Endothelial cell of umbilical vein (primary cell): ENCODE data around the gene ZNF652. TPM values are rescaled to one million over a fixed set of nuclear protein-coding genes. Genes with fewer than 3 reads are reported as not detected.

Experiments used
- BruUV-seq: library from RNA; stranded (reverse); fragments of 400-500 nt; replicated peaks from 2 replicates; lab custom pipeline; 2021; lab: Mats Ljungman, UMichigan
- CTCF ChIA-PET: fragments of 300-600, 350-600 bp; sonication (Branson Sonifier 250); formaldehyde crosslinking; loops from one replicate; lab custom pipeline; 2021; ENCODE audit warnings: antibody characterized with exemption, inconsistent platforms; lab: Charles Lee
- POLR2A ChIA-PET: fragments of 300-600, 350-600 bp; sonication (Branson Sonifier 250); formaldehyde crosslinking; loops from one replicate; lab custom pipeline; 2021; ENCODE audit warnings: antibody characterized with exemption, inconsistent platforms; lab: Charles Lee
- DNase-seq: peaks from one replicate; pipeline ENCODE4 v3.0.0-alpha.2; 2011; ENCODE audit warnings: low read depth, low spot score
- FAIRE-seq: peaks from 2 replicates; lab custom pipeline; 2011; peaks lifted over from hg19 to GRCh38; lab: Jason Lieb, UNC
- H2AFZ ChIP-seq: 2 replicates; pipeline ENCODE4 v1.6.0; 2012; ENCODE audit warnings: low read depth, low read length, control low read depth, inconsistent platforms
- H3K27ac ChIP-seq: 2 replicates; pipeline ENCODE4 v1.5.1; 2011; ENCODE audit warnings: low read depth, mild to moderate bottlenecking, control low read depth, low read length, moderate library complexity; ENCODE audit not compliant: insufficient read depth
- H3K27me3 ChIP-seq, 2 experiments: 2 replicates each; pipeline versions ENCODE4 v1.6.0 to v1.6.1; 2011; ENCODE audit warnings: low read length in 2 of 2, mixed read lengths in 1 of 2; ENCODE audit not compliant: control insufficient read depth in 2 of 2, insufficient read depth in 2 of 2
- H3K36me3 ChIP-seq, 2 experiments: 2 replicates in 1 of 2; 3 replicates in 1 of 2; pipeline ENCODE4 v1.5.1; 2011; ENCODE audit warnings: low read length in 2 of 2, mild to moderate bottlenecking in 1 of 2, moderate library complexity in 1 of 2; ENCODE audit not compliant: control insufficient read depth in 2 of 2, insufficient read depth in 2 of 2; ENCODE audit errors: extremely low read depth in 1 of 2
- H3K4me1 ChIP-seq: 3 replicates; pipeline ENCODE4 v1.5.1; 2011; ENCODE audit warnings: mild to moderate bottlenecking, low read length; ENCODE audit not compliant: control insufficient read depth, insufficient read depth; ENCODE audit errors: extremely low read depth
- H3K4me2 ChIP-seq: 2 replicates; pipeline ENCODE4 v1.6.1; 2011; ENCODE audit warnings: low read length, control low read depth, mixed read lengths; ENCODE audit not compliant: insufficient read depth
- H3K4me3 ChIP-seq, 3 experiments: fragments of 200-600 bp in 1 of 3; sonication (generic), shearing (Covaris generic) in 1 of 3; replicated peaks in 1 of 3; 2 replicates each; pipeline ENCODE4 v1.5.1; 2011 to 2016; ENCODE audit warnings: control low read depth in 3 of 3, low read length in 3 of 3, mild to moderate bottlenecking in 2 of 3, inconsistent platforms in 1 of 3, low read depth in 1 of 3, moderate library complexity in 1 of 3; ENCODE audit not compliant: insufficient read depth in 1 of 3
- H3K79me2 ChIP-seq: 2 replicates; pipeline ENCODE4 v1.6.0; 2012; ENCODE audit warnings: low read length, inconsistent platforms; ENCODE audit not compliant: control insufficient read depth, insufficient read depth
- H3K9ac ChIP-seq: replicated peaks from 2 replicates; pipeline ENCODE3; 2011; ENCODE audit warnings: low read length, control low read depth; ENCODE audit not compliant: insufficient read depth; ENCODE audit errors: extremely low read depth
- H3K9me1 ChIP-seq: replicated peaks from 3 replicates; pipeline ENCODE4 v1.6.0; 2011; ENCODE audit warnings: mild to moderate bottlenecking, low read length; ENCODE audit not compliant: control insufficient read depth, insufficient read depth; ENCODE audit errors: extremely low read depth
- H3K9me3 ChIP-seq: replicated peaks from 2 replicates; pipeline ENCODE4 v1.5.1; 2012; ENCODE audit warnings: low read length, inconsistent platforms; ENCODE audit not compliant: control insufficient read depth, insufficient read depth
- H4K20me1 ChIP-seq: replicated peaks from 2 replicates; pipeline ENCODE3; 2011; ENCODE audit warnings: mild to moderate bottlenecking, low read length; ENCODE audit not compliant: control insufficient read depth, insufficient read depth; ENCODE audit errors: extremely low read depth
- EZH2 ChIP-seq: IDR thresholded peaks from 2 replicates; pipeline ENCODE4 v1.6.1; 2012; ENCODE audit warnings: borderline replicate concordance, low read depth, mild to moderate bottlenecking, moderate library complexity, low read length, inconsistent platforms; ENCODE audit not compliant: severe bottlenecking
- FOS ChIP-seq: IDR thresholded peaks from 2 replicates; pipeline ENCODE4 v1.6.1; 2011; ENCODE audit warnings: mild to moderate bottlenecking, low read length, moderate library complexity, borderline replicate concordance; ENCODE audit not compliant: insufficient read depth
- GATA2 ChIP-seq: IDR thresholded peaks from 2 replicates; pipeline ENCODE4 v1.7.0; 2011; ENCODE audit warnings: low read depth, mild to moderate bottlenecking, moderate library complexity, mixed read lengths, low read length; ENCODE audit not compliant: insufficient read length, insufficient read depth
- JUN ChIP-seq: IDR thresholded peaks from 2 replicates; pipeline ENCODE4 v1.6.1; 2011; ENCODE audit warnings: borderline replicate concordance, low read depth; ENCODE audit not compliant: insufficient read length, insufficient read depth
- POLR2A ChIP-seq: IDR thresholded peaks from 2 replicates; pipeline ENCODE4 v1.6.1; 2012; ENCODE audit warnings: low read depth, mild to moderate bottlenecking, control low read depth, low read length
- POLR2AphosphoS5 ChIP-seq: IDR thresholded peaks from 2 replicates; pipeline ENCODE4 v1.6.1; 2012; ENCODE audit warnings: low read depth, mild to moderate bottlenecking, control low read depth, low read length, moderate library complexity; ENCODE audit not compliant: insufficient read depth
- dilution Hi-C: fragments of 300-500 bp; cut with MboI; formaldehyde crosslinking; loops from one replicate; pipeline ENCODE4 v1.15.0; 2019; ENCODE audit warnings: low sequenced_read_pairs; ENCODE audit not compliant: extremely low pct_ligation_motif_present
- intact Hi-C: fragments of 100-400 bp; cut with micrococcal nuclease; formaldehyde crosslinking; loops from one replicate; pipeline ENCODE4 v1.10.0; 2022
- polyA plus RNA-seq, 4 experiments: library from polyadenylated mRNA; depleted of rRNA in 3 of 4; stranded (reverse) in 3 of 4; unstranded in 1 of 4; fragments of >200 nt; gene quantifications; 2 replicates each; pipeline versions ENCODE4 v1.2.1 to v1.2.3, GENCODE V29; 2011 to 2012; ENCODE audit warnings: missing spikeins in 1 of 4
- total RNA-seq: library from RNA; stranded (reverse); gene quantifications from 2 replicates; pipeline ENCODE4 v1.2.3, GENCODE V29; 2021
- TF ChIP-seq, protein P1 (sequence below), 2 donors: IDR thresholded peaks; 1 replicate in 1 of 2; 2 replicates in 1 of 2; pipeline ENCODE4 v1.5.1; 2011; ENCODE audit warnings: low read length in 2 of 2, mild to moderate bottlenecking in 2 of 2, moderate library complexity in 2 of 2, control low read depth in 1 of 2, inconsistent platforms in 1 of 2, low read depth in 1 of 2; ENCODE audit not compliant: insufficient read depth in 1 of 2; ENCODE audit errors: extremely low read depth in 1 of 2

ZNF652 gene
- total and polyA plus RNA-seq, 2 donors (not counting 3 experiments of a cell fraction or from before 2014, with no cell fraction given), result 6.1 to 18.6 TPM

GRCh38 chr17:49370971-49371834, 9.2 kb upstream of the ZNF652 start:
- no peak for DNase-seq
- ChIA-PET CTCF (interaction anchor here (0.7 to 3.8 kb wide), 3 partner anchors 9 to 55 kb away, joined by 3 to 13 read pairs (median 6); partner anchors contain the start of gene ZNF652), POLR2A (no interaction called here)
- no peaks in the 10 kb centered on the region for H3K4me1 ChIP-seq
- no peaks in the 10 kb centered on the region for H3K79me2 ChIP-seq
- H3K27me3 ChIP-seq, result no peaks in the 10 kb centered on the region
- no peaks in the 10 kb centered on the region for H4K20me1 ChIP-seq
- H2AFZ ChIP-seq, result no peak overlapping the region
- H3K9ac ChIP-seq, result no peak overlapping the region
- TF ChIP-seq POLR2AphosphoS5 (no peak), JUN (no peak), POLR2A (no peak), GATA2 (no peak), FOS (no peak), EZH2 (no peak)
- TF ChIP-seq, protein P1, sequence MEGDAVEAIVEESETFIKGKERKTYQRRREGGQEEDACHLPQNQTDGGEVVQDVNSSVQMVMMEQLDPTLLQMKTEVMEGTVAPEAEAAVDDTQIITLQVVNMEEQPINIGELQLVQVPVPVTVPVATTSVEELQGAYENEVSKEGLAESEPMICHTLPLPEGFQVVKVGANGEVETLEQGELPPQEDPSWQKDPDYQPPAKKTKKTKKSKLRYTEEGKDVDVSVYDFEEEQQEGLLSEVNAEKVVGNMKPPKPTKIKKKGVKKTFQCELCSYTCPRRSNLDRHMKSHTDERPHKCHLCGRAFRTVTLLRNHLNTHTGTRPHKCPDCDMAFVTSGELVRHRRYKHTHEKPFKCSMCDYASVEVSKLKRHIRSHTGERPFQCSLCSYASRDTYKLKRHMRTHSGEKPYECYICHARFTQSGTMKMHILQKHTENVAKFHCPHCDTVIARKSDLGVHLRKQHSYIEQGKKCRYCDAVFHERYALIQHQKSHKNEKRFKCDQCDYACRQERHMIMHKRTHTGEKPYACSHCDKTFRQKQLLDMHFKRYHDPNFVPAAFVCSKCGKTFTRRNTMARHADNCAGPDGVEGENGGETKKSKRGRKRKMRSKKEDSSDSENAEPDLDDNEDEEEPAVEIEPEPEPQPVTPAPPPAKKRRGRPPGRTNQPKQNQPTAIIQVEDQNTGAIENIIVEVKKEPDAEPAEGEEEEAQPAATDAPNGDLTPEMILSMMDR (IDR thresholded peaks at IDR 0.05; ENCODE audit: extremely low read depth in 1 of 2, insufficient read depth in 1 of 2, low read depth in 1 of 2, low read length in 2 of 2), result no peak
- no peak overlapping the region for H3K4me2 ChIP-seq
- no peaks in the 10 kb centered on the region for H3K9me1 ChIP-seq
- dilution Hi-C loops, result no loop called here
- no peaks in the 10 kb centered on the region for H3K36me3 ChIP-seq
- BruUV-seq, result no TSS peak
- H3K27ac ChIP-seq, result no peak overlapping the region
- no peaks in the 10 kb centered on the region for H3K9me3 ChIP-seq
- intact Hi-C loops, result no loop called here
- no peak overlapping the region for H3K4me3 ChIP-seq
- no peak for FAIRE-seq
